NCI-H187 treated with DMSO at 0.1 percent for 48 hours (cell line): Measurements from ENCODE around the gene LRP1.

ENCODE experiments used
- DNase-seq: peaks from one replicate; lab custom pipeline; 2025; lab: John Stamatoyannopoulos, UW

Gene LRP1

DNA sequence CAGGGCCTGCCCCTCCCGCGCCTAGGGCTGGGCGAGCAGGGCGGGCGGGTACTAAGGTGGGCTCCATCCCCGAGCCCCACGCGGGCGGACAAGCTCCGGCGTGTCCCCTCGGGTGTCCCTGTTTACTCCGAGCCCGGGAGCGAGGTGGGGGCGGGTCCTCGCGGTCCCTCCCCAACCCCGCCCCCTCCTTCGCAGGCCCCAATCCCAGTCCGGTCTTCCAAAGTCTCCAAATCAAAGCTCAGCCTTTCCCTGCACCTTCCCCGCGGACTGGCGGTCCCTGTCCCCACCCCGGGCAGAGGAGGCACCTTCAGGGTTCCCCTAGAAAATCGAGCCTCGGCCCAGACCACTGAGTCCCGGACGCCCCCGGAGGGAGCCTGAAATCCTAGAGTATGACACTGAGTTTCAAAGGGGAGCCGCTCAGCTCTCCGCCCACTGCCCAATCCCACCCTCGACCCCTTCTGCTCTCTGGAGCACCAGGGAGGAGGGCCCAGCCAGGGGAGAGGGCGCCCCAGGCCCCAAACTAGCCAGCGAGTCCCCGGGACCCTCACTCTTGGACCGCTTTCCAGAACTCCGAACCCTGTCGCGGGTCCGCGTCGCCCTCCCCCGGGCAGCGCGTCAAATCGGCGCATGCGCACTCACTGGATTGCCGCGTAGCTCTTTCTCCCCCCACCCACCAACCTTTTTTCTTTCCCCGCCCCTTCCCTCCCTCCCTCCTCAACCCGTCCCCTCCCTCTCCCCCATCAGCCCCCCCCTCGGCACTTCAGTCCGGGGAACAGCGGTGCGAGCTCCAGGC, at the start of gene LRP1:
Gene LRP1 (plus strand): TSS at position 758 of the 793 bp plus-strand sequence. CDS start 482 bp downstream, outside the sequence.
- peak; percentile 75 for DNase-seq

DNA sequence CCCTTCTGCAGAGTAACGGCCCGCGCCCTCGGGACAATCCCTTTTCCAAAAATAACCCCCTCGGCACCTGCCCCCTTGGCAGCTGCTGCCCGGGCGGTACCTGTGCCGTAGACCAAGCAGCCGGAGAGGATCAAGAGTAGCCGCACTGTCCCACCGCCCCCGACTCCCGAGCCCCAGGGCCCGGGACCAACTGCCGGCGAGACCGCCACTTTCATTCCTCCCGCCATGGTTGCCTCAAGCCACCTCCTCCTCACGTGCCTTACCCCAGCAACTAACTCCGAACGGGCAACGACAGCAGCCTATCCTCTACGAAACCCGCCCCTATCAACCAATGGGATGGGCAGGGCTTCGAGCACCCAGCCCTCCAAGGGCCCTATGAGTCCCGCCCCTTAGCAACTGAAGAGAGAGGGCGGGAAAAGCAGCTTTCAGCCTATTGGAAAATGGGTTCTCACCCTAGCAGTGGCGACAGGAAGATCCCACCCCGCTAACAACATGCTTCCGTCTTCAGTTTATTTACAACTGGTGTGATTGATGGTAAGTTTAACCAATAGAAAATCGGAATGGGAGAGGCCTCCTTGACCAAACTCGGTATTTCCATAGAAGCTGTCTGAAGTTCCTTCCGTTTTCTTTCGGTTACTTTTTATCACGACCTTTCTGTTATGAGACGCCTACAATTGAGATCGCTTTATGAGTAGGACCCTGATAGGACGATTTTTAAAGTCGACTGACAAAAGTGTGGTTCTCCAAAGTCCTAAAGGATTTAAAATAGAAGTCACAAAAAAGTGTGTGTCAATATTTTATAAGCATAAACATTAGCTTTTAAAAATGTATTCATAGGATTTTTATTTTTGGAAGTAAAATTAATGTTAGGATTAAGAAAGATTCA, 49.5 kb upstream of the LRP1 start, which contains the start of gene NEMP1:
Gene NEMP1 (minus strand): TSS at position 273 of the 886 bp plus-strand sequence. CDS start 46 bp downstream, at position 227.
- DNase-seq: peak; percentile 100

DNA sequence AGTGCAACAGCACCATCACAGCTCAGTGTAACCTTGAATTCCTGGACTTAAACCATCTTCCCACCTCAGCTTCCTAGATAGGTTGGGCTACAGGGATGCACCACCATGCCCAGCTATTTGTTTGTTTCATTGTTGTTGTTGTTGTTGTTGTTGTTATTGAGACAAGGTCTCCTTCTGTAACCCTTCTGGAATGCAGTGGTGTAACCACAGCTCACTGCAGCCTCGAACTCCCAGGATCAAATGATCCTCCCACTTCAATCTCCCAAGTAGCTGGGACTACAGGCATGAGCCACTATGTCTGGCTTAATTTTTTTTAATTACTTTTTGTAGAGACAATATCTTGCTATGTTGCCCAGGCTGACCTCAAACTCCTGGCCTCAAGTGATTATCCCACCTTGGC, 48.5 kb upstream of the LRP1 start:
- DNase-seq: no peak

DNA sequence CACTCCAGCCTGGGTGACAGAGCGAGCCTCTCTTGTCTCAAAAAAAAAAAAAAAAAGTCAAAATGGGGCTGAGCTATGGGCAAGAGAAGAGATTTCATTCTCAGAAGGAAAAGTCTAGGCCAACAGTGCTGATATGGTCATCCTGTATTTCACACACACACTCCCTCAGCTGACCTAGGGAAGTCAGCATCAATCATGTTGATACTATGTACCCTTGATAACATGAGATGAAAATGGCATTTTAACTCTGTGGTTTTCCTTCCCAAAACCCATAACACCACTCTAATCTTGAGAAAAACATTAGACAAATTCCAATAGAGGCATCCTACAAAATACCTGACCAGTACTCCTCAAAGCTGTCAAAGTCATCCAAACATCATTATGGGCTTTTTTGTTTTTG, 47.4 kb upstream of the LRP1 start:
- no peak for DNase-seq

DNA sequence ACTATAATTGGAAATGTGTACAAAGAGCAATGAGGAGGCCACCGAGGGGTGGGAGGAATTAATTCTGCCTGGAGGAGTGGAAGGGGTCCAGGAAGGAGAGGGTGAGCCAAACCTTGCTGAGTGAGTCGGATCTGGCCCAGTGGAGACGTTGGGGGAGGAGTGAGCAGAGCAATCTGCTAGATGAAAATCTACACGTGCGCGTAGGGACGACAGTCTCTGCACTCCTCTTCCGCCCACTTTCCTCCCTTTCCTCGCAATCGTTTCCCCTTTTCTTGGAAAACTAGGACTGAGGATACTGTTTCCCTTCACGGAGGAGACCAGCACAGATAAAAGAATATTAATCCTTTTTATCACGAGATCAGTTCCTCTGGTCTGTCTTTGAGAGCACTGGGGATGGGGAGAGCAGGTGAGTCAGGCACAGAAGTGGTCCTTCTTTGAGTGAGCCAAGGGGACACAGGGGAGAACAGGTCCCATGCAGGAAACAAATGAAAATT, 42.2 kb upstream of the LRP1 start:
- no peak for DNase-seq

DNA sequence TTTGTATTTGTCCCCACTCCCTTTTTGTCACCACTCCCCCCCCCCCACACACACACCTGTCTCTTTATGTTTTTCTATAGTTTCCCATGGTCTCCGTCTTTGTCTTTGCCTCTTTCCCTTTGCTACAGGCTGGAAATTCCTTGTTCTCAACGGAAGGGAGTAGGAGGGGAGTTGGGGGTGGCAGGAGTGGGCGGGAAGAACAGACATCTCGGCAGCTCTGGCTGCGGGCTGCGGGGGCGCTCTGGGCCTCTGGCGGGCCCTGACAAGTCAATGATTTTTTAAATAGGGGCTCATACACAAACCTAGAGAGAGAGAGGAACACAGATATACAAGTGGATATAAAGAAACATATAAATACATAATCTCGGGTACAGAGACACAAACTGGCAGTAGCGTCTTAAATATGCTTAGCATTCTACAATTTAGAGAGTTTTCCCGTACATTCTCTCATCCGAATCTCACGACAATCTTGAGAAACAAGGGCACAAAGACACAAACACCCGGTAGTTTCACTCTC, 41.7 kb upstream of the LRP1 start:
- DNase-seq: no peak

DNA sequence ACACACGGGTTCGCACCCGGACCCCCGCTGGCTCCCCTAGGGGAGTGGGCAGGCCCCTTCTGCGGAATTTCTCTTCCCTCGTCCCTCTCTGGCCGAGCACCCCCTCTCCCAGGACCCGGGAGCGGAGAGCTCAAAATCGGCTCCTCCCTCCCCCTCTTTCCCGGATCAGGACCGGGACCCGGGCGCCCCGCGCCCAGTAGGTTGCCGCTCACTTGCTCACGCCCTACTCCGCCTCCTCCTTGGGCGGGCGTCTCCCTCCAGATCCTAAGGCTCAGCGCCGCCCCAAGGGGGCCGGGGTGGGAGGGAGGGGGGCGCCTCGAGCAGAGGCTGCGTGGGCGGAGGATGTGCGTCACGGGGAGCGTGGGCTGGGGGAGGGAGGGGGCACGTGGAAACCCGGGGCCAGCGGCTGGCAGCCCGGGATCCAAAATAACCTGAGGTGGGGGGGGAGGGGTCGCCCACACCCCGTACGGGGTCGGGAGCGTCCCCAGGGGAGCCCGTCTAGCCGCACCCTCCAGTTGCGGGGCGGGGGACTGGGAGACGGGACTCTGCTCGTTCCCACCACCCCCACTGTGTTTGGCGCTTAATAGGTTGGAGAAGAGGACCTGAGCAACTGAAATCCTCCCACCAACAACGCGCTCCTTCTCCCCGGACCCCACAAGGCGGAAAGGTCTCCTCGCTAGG, 41.1 kb upstream of the LRP1 start:
- no peak for DNase-seq

DNA sequence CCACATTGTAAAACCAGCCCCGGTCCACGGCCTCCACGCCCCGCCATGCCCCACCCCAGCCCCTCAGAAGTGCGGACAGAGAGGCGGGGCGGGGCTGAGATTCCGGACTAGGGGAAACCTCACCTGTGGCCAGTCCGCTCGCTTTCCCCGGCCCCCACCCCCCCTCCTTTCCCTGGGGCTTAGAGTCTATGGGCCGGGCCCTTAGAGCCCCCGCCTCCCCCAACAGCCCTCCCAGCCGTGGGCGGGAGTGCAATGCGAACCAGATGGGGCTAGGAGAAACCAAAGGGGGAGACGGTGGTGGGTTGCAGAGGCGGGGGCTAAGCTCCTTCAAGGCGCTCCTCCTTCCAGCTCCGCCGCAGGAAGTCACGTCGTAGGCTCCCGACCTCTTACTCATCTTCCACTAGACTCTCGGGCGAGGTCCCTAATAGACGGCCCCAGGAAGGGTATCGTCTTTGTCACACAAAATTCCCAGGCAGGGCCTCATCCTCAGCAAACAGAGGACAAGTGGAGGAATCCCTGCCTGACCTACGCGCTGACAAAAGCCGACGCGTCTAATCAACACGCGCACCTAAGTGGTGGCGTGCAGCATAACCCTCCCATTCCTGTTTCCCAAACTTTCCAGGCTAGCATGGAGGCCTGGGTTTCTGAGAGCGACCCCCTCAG, 40.5 kb upstream of the LRP1 start:
- DNase-seq: no peak

DNA sequence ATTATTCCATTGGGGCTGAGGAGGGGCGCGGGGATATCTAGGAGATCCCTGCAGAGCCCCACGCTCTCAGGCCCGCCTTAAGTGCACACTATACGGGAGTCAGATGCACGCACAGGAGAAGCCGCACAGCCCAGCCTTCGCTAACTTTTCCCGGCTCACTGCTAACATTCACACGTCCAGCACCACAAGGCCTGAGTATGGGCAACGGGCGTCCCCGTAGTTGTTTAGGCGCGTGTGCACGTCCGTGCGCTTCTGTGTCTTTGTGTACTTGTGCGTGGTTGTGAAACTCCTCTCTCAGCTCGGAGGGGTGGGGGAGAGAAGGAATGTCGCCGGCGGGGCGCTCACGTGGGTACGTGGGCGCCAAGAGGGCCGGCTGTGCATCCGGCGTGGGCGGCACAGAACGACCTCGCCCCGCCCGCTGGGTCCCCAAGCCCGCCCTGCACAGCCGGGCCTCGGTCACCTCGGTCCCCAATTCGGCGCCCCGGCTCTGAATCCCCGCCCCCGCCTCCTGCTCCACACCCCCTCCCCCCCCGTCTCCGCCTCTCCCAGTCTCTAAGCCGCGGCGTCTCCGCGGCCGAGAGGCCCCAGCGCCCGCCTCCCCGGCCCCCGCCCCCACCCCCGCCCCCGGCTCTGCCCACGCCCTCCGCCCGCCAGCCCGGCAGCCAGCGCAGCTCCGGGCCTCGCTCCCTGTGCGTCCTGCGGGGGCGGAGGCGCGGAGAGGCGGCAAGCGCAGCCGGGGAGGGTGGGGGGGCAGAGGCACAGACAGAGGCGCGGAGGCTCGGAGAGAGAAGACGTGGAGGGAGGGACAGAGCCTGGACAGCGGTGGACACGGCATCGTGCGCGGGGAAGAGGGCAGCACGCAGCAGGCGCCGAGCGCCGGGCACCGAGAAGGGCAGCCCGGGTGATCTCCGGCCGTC, 39.7 kb upstream of the LRP1 start, which contains the start of gene NAB2:
Gene NAB2 (plus strand): TSS at position 761 of the 917 bp plus-strand sequence. CDS start 158 bp downstream, outside the sequence.
- DNase-seq: peak; percentile 70

DNA sequence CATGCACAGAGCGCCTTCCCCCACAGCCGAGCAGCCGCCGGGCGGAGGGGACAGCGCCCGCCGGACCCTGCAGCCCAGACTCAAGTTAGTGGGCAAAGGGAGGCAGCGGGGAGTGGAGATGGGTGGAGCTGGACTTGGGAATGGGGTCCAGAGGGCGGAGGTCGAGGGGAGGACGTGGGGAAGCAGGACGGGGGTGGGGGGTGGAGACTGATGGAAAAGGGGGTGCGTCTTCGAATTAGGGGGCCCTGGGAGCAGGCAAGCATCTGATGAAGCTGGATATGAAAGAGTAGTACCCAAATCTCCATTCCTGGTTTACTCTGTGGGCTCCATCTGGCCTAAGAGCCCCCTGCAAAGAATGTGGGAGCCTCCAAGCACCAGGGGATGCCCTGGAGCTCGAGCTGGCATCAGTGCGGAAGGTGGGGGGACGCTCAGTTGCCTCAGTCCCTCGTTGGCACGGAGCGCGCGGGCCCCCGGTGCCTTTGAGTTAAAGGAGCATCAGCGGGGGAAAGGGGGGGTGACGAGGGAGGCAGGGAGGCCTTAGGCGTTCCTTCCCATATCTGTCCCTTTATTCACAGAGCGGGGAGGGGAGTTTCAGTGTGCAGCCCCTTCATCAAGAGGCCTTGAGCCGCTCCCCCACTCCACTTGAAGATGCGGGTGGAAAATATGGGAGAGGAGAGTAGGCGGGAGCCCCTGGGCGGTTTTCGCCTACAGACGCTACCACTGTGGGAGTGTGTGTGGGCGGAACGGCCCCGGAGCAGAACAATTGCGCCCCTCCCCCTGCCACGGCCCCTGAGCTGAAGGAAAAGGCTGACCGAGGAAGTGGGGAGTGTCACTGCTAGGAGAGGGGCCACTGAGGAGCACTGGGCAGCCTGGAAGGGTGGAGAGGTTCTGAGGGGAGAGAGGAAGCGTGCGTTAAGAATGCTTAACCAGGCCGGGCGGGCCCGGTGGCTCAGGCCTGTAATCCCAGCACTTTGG, 38.7 kb upstream of the LRP1 start:
- no peak for DNase-seq

DNA sequence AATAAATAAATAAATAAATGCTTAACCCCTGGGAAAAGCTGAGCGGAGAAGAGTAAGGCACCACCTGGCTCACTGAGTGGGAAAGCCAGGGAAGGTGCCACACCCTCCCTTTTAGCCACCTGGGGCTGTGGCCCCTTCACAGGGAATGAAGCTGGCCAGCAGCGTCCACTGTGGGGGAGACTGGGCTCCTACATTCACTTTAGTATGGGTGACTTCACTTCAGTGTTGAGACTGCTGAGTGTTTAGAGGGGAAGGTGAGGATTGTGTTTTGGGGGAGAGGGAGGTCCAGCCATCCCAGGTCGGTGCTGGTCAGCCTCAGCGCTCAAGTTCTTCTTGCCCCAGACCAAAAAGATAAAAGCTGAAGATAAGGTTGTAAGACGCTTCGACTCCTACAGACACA, 37.8 kb upstream of the LRP1 start:
- DNase-seq: no peak

DNA sequence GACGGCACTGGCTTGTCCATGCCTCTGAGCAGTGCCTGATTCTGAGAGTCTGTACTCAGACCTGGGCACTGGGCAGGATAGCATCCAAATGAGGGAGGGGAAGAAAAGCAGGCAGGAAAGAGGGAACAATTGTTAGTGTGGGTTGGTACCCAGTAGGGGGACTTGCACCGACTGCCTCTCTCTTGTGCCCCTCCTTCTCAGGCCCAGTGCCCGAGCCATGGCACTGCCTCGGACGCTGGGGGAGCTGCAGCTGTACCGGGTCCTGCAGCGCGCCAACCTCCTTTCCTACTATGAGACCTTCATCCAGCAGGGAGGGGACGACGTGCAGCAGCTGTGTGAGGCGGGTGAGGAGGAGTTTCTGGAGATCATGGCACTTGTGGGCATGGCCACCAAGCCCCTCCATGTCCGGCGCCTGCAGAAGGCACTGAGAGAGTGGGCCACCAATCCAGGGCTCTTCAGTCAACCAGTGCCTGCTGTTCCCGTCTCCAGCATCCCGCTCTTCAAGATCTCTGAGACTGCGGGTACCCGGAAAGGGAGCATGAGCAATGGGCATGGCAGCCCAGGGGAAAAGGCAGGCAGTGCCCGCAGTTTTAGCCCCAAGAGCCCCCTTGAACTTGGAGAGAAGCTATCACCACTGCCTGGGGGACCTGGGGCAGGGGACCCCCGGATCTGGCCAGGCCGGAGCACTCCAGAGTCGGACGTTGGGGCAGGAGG, 37.2 kb upstream of the LRP1 start:
- DNase-seq: no peak

DNA sequence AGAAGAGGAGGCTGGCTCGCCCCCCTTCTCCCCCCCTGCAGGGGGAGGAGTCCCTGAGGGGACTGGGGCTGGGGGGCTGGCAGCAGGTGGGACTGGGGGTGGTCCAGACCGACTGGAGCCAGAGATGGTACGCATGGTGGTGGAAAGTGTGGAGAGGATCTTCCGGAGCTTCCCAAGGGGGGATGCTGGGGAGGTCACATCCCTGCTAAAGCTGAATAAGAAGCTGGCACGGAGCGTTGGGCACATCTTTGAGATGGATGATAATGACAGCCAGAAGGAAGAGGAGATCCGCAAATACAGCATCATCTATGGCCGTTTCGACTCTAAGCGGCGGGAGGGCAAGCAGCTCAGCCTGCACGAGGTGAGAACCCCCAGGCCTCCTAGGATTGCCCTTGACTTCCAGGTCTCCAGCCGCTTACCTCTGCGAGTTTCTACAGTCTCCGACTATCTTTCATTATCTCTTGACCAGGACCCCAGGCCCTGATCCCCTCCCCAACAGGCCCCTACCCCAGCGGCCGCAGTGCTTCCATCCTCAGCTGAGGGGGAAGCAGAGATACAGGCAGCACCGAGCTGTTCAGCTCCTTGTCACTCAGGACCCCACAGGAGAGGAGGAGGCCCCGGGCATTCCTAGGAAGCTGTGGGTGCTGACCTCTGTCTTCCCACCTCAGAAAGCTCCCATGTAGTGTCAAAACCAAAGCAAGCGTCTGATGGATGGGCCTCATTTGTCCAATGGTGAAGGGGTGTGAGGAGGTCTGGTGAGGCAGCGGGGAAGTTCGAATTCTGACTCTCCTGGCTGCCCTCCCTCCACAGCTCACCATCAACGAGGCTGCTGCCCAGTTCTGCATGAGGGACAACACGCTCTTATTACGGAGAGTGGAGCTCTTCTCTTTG, 36.4 kb upstream of the LRP1 start:
- no peak for DNase-seq

DNA sequence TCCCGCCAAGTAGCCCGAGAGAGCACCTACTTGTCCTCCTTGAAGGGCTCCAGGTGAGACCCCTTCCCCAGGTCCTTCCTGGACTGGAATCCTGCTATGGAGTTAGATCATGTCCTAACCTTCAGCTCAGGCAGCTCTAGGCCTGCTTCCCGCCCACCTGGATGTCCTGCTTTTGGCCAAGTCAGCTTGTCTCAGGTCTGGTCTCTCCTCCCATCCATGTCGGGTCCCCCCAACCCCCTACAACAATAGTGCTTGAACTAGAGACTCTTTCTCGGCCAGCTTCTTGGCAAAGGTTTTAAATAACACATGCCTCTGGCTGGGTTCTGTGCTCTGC, 35.8 kb upstream of the LRP1 start:
- no peak for DNase-seq

DNA sequence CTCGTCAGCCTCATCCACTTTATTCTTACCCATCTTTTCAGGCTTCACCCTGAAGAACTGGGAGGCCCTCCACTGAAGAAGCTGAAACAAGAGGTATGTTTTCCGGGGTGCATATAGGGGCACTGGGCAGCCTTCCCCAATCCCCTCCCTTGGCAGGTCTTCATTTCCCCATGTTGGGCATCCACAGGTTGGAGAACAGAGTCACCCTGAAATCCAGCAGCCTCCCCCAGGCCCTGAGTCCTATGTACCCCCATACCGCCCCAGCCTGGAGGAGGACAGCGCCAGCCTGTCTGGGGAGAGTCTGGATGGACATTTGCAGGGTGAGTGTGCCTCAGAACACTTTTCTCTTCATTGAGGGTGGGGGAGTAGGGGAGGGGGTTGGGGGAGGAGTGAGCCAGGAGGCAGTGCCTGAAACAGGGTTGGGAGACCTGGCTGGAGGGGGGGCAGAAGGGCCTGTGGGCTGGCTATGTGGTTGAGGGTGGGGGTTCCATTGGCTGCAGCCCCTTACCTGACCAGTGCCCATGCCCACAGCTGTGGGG, 35.3 kb upstream of the LRP1 start:
- no peak for DNase-seq

DNA sequence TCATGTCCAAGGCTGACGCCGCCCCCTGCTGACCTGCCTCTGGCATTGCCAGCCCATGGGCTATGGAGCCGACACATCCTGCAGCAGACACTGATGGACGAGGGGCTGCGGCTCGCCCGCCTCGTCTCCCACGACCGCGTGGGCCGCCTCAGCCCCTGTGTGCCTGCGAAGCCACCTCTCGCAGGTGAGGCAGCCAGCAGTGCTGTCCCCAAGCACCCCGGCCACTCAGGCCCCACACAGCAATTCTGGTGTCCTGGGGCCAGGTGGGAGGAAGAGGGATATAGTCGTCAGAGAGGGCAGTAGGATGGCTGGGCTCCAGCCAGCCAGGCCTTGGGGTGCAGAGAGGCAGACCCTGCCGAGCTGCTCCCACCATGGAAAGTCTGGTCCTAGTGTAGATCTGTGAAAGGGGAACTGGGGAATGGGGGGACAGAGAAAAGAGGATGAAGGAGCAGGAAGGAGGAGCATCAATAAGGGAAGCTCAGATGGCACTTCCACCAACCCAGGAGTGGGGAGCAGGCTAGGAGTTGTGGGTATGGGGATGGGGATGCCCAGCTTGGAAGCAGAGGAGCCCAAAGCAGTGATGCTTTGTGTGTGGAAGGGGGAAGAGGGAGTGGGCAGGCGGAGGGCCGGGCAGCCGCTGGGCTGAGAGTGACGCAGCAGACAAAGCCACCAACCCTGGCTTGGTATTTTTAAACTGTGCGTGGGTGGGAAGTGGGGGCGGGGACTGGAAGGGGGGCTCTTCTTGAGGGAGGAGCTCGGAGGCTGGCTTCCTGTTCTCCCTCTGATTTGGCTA, 34.7 kb upstream of the LRP1 start:
- no peak for DNase-seq
